GM23248 (cell line): ENCODE results near the gene PDHX.

Experiments
- EZH2 ChIP-seq: fragments of 200-600 bp; sonication (generic); IDR thresholded peaks from 2 replicates; pipeline ENCODE4 v1.6.1; 2018; ENCODE audit warnings: antibody characterized with exemption, mild to moderate bottlenecking; ENCODE audit not compliant: insufficient read depth, poor library complexity, severe bottlenecking
- EZH2phosphoT487 ChIP-seq: fragments of 200-600 bp; sonication (generic); IDR thresholded peaks from 2 replicates; pipeline ENCODE4 v1.6.1; 2018; ENCODE audit warnings: antibody characterized with exemption, moderate library complexity, mild to moderate bottlenecking, low read depth; ENCODE audit not compliant: insufficient read depth

GRCh38 chr11:34897171-34897870 lies 19.1 kb upstream of the PDHX start:
- no peak for TF ChIP-seq EZH2phosphoT487
- no peak for TF ChIP-seq EZH2
